IPS DF 4.7 (cell line): ENCODE measurements around the gene GATAD2A.

Experiments used
- DNase-seq: peaks from one replicate; pipeline ENCODE4 v3.0.0-alpha.2; 2013; ENCODE audit warnings: low spot score; ENCODE audit errors: extremely low read depth

GATAD2A gene

GRCh38 chr19:19421299-19421696 is 15.8 kb downstream of the GATAD2A start:
- no peak for DNase-seq

- no peak for DNase-seq
These were observed 16.7 kb downstream of the GATAD2A start for GRCh38 chr19:19422156-19422555.

- DNase-seq = no peak
These were observed 17.8 kb downstream of the GATAD2A start for GRCh38 chr19:19423322-19423721.

- DNase-seq = no peak
These were observed 19.8 kb downstream of the GATAD2A start for GRCh38 chr19:19425170-19425875.

- DNase-seq = no peak
These were observed 20.7 kb downstream of the GATAD2A start for GRCh38 chr19:19426216-19426615.

- DNase-seq = no peak
These were observed 21.3 kb downstream of the GATAD2A start for GRCh38 chr19:19426799-19427198.

- DNase-seq = no peak
These were observed 21.8 kb downstream of the GATAD2A start for GRCh38 chr19:19427302-19427701.

GRCh38 chr19:19427944-19428343 is 22.5 kb downstream of the GATAD2A start:
- no peak for DNase-seq

- no peak for DNase-seq
These were observed 23.3 kb downstream of the GATAD2A start for GRCh38 chr19:19428746-19429145.

- DNase-seq = no peak
These were observed 23.9 kb downstream of the GATAD2A start for GRCh38 chr19:19429361-19429760.

- DNase-seq = no peak
These were observed 27.3 kb downstream of the GATAD2A start for GRCh38 chr19:19432732-19433131.

GRCh38 chr19:19433666-19434213 is 28.3 kb downstream of the GATAD2A start:
- DNase-seq = no peak

GRCh38 chr19:19434483-19435045 is 29.1 kb downstream of the GATAD2A start:
- no peak for DNase-seq

- DNase-seq = no peak
These were observed 30.7 kb downstream of the GATAD2A start for GRCh38 chr19:19436137-19436691.

GRCh38 chr19:19438366-19439175 is 33.1 kb downstream of the GATAD2A start:
- no peak for DNase-seq

- no peak for DNase-seq
These were observed 33.7 kb downstream of the GATAD2A start for GRCh38 chr19:19439176-19439482.

GRCh38 chr19:19443283-19443682 is 37.8 kb downstream of the GATAD2A start:
- DNase-seq = no peak

GRCh38 chr19:19443902-19444680 is 38.6 kb downstream of the GATAD2A start:
- DNase-seq = no peak

GRCh38 chr19:19444681-19445155 is 39.2 kb downstream of the GATAD2A start:
- DNase-seq = no peak

GRCh38 chr19:19445288-19445687 is 39.8 kb downstream of the GATAD2A start:
- no peak for DNase-seq

GRCh38 chr19:19445911-19446361 is 40.5 kb downstream of the GATAD2A start:
- no peak for DNase-seq
